Body of pancreas (tissue), 4 donors: ENCODE data around the gene KIF27.

ENCODE experiments used
- CTCF ChIP-seq, 7 experiments: fragments of 450-650 bp in 4 of 7; fragments of 200-600 bp in 3 of 7; sonication (generic) in 3 of 7; IDR thresholded peaks; one replicate each; pipeline ENCODE4 v1.5.1; 2016 to 2019; ENCODE audit warnings: antibody characterized with exemption in 7 of 7
- POLR2A ChIP-seq, 3 donors: fragments of 450-650 bp; IDR thresholded peaks; one replicate each; pipeline ENCODE4 v1.6.1; 2016; ENCODE audit warnings: antibody characterized with exemption in 3 of 3, mild to moderate bottlenecking in 2 of 3

- TF ChIP-seq CTCF (IDR thresholded peaks at IDR 0.05): no peak
- no peak for TF ChIP-seq POLR2A (IDR thresholded peaks at IDR 0.05)
These were observed 34.8 kb upstream of the KIF27 start for GRCh38 chr9:83956086-83956435.
